Endodermal cell (in vitro differentiated cells): ENCODE results near the gene FYN. TPM values are rescaled to one million over a fixed set of nuclear protein-coding genes. Genes with fewer than 3 reads are reported as not detected.
A peak's percentile ranks its signal among the peaks of the same experiment; 100 is the strongest.

Experiments
- DNase-seq: peaks from one replicate; pipeline ENCODE4 v3.0.0-alpha.2; 2017
- H3K27ac ChIP-seq: 2 replicates; pipeline ENCODE4 v1.5.1; 2013; ENCODE audit warnings: mild to moderate bottlenecking, low read depth, low read length, moderate library complexity
- H3K27me3 ChIP-seq: 2 replicates; pipeline ENCODE4 v1.6.1; 2013; ENCODE audit warnings: mild to moderate bottlenecking, low read length, moderate library complexity; ENCODE audit not compliant: insufficient read depth, control insufficient read depth, poor library complexity, severe bottlenecking
- H3K36me3 ChIP-seq: 2 replicates; pipeline ENCODE4 v1.7.0; 2013; ENCODE audit warnings: mild to moderate bottlenecking, low read length, moderate library complexity; ENCODE audit not compliant: control insufficient read depth, insufficient read depth
- H3K4me1 ChIP-seq: one replicate; pipeline ENCODE4 v1.7.0; 2013; ENCODE audit warnings: low read length; ENCODE audit not compliant: control insufficient read depth, insufficient read depth
- H3K4me3 ChIP-seq: 2 replicates; pipeline ENCODE4 v1.5.1; 2013; ENCODE audit warnings: mild to moderate bottlenecking, low read length, moderate library complexity
- H3K9ac ChIP-seq: 2 replicates; pipeline ENCODE4 v1.6.1; 2013; ENCODE audit warnings: mild to moderate bottlenecking, low read length, moderate library complexity; ENCODE audit not compliant: poor library complexity, severe bottlenecking; ENCODE audit errors: extremely low read depth
- H3K9me3 ChIP-seq: 2 replicates; pipeline ENCODE4 v1.6.1; 2013; ENCODE audit warnings: mild to moderate bottlenecking, low read length, moderate library complexity; ENCODE audit not compliant: control insufficient read depth
- H3K27ac Mint-ChIP-seq: 2 replicates; pipeline ENCODE4 v1.8.0; 2020; ENCODE audit warnings: mixed read lengths
- H3K27me3 Mint-ChIP-seq: 2 replicates; pipeline ENCODE4 v1.8.0; 2021; ENCODE audit warnings: mild to moderate bottlenecking, mixed read lengths; ENCODE audit not compliant: insufficient read depth
- H3K36me3 Mint-ChIP-seq: 2 replicates; pipeline ENCODE4 v1.8.0; 2020; ENCODE audit warnings: low read depth, mixed read lengths
- H3K4me1 Mint-ChIP-seq: 2 replicates; pipeline ENCODE4 v1.8.0; 2020; ENCODE audit warnings: mixed read lengths
- H3K4me3 Mint-ChIP-seq: 2 replicates; pipeline ENCODE4 v1.8.0; 2020; ENCODE audit warnings: mild to moderate bottlenecking, moderate library complexity, mixed read lengths
- H3K9me3 Mint-ChIP-seq: 2 replicates; pipeline ENCODE4 v1.8.0; 2020; ENCODE audit warnings: mild to moderate bottlenecking, mixed read lengths
- WGBS, 2 experiments: methylation state at CpG; one replicate each; pipeline versions ENCODE4 v1.1.5 to v1.1.7; 2013; ENCODE audit warnings: missing lambda C conversion rate in 2 of 2, mixed read lengths in 1 of 2; ENCODE audit not compliant: insufficient coverage in 1 of 2, insufficient read length in 1 of 2; 5-methylcytosine and 5-hydroxymethylcytosine counted together
- total RNA-seq, 2 donors: library from RNA; stranded (reverse); fragmentation: NEBNext Ultra II Directional in 1 of 2; extraction: Animal tissue kit (Norgen Biotek cat#: 25700) in 1 of 2; gene quantifications; 2 replicates in 1 of 2; 3 replicates in 1 of 2; pipeline ENCODE4 v1.2.1, GENCODE V29; 2021
- TF ChIP-seq, protein P1 (sequence below): fragments of 200-600 bp; sonication (generic); conservative IDR thresholded peaks from 2 replicates; pipeline ENCODE4 v1.5.0; 2021; ENCODE audit warnings: antibody characterized with exemption, mild to moderate bottlenecking

Gene FYN
- total RNA-seq, 2 donors from 2014 or later, result 70.0 to 96.4 TPM

DNA sequence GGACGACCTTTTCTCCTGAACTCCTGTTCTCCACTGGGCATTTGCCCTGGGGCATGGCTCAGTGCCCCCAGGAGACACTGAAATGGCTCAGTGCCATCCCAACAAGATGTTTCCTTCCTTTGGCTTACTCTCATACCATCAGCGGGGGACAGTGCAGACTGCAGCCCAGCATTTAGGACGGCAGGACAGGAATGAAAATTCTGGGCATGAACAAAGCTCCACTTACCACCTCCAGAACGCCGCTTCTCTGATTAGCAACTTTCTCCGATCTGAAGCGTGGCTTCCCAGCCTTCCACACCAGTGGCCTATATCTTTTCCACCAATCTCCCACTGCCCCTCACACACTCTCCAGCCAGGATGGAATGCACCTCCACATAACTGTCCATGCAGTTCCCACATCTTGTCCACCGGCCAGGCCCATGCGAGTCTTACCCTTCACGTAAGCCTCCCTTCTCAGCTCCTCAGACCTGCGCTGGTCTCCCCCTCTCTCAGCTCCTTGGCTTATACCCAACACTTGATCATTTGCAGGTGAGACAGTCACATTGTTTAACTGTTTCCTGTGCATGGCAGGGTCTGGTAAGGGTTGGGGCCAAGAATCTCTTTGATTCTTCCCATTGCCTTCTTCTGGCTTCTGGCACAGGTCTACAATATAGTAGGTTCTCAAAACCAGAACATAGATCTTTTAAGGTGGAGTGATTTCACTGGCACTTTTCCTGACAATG is 114.5 kb downstream of the FYN start:
- H3K4me1 ChIP-seq, result no peaks in the 10 kb centered on the region
- DNase-seq, result no peak
- Mint-ChIP-seq H3K4me1 (peaks cover 38% of the 10 kb centered on the region), H3K27me3 (no peaks in the 10 kb centered on the region), H3K27ac (no peak overlapping the region), H3K36me3 (peaks cover 4% of the 10 kb centered on the region), H3K4me3 (no peak overlapping the region), H3K9me3 (no peaks in the 10 kb centered on the region)
- H3K27me3 ChIP-seq, result no peaks in the 10 kb centered on the region
- no peak overlapping the region for H3K4me3 ChIP-seq
- WGBS, 2 experiments, result 95 to 96% methylated on average over 7 to 11 of the region's 11 CpGs
- H3K9me3 ChIP-seq, result no peaks in the 10 kb centered on the region
- no peak overlapping the region for H3K9ac ChIP-seq
- TF ChIP-seq, protein P1, sequence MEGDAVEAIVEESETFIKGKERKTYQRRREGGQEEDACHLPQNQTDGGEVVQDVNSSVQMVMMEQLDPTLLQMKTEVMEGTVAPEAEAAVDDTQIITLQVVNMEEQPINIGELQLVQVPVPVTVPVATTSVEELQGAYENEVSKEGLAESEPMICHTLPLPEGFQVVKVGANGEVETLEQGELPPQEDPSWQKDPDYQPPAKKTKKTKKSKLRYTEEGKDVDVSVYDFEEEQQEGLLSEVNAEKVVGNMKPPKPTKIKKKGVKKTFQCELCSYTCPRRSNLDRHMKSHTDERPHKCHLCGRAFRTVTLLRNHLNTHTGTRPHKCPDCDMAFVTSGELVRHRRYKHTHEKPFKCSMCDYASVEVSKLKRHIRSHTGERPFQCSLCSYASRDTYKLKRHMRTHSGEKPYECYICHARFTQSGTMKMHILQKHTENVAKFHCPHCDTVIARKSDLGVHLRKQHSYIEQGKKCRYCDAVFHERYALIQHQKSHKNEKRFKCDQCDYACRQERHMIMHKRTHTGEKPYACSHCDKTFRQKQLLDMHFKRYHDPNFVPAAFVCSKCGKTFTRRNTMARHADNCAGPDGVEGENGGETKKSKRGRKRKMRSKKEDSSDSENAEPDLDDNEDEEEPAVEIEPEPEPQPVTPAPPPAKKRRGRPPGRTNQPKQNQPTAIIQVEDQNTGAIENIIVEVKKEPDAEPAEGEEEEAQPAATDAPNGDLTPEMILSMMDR, result no peak
- no peak overlapping the region for H3K27ac ChIP-seq
- no peaks in the 10 kb centered on the region for H3K36me3 ChIP-seq

DNA sequence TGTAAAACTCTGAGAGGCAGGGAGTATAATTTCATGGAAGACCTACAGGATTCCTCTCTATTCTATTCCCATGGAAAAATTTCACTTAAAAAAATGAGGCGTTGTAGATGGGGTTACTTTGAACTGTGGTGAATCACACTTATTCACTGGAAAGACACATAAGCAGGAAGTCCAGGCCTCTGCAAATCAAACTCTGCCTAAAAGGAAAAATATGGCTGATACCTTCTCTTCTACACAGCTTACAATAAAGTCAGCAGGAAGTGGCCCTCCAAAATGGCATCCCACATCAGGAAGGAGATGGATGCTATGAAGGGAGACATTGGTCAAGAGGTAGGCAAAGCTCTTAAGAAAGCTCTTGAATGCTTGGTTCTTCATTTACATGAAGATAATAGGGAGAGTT is 115.9 kb downstream of the FYN start:
- Histone ChIP-seq H3K4me3 (no peak overlapping the region), H3K27ac (no peak overlapping the region), H3K36me3 (no peaks in the 10 kb centered on the region), H3K9ac (no peak overlapping the region), H3K9me3 (no peaks in the 10 kb centered on the region), H3K27me3 (no peaks in the 10 kb centered on the region), H3K4me1 (no peaks in the 10 kb centered on the region)
- H3K4me3 Mint-ChIP-seq, result no peak overlapping the region
- peaks cover 26% of the 10 kb centered on the region for H3K4me1 Mint-ChIP-seq
- peaks cover 5% of the 10 kb centered on the region for H3K36me3 Mint-ChIP-seq
- no peaks in the 10 kb centered on the region for H3K27me3 Mint-ChIP-seq
- H3K9me3 Mint-ChIP-seq, result no peaks in the 10 kb centered on the region
- no peak overlapping the region for H3K27ac Mint-ChIP-seq
- TF ChIP-seq, protein P1, result no peak
- DNase-seq, result peak; percentile 20
- WGBS, 2 experiments, result 100% methylated on average over 1 of the region's 1 CpG; no CpG with 5 or more reads in 1 of the 2 experiments

GRCh38 chr6:111754423-111754822 is 118.8 kb downstream of the FYN start:
- TF ChIP-seq, protein P1, result no peak
- Mint-ChIP-seq H3K4me1 (peaks cover 7% of the 10 kb centered on the region), H3K9me3 (no peaks in the 10 kb centered on the region), H3K27me3 (no peaks in the 10 kb centered on the region), H3K4me3 (no peak overlapping the region), H3K36me3 (peaks cover 2% of the 10 kb centered on the region), H3K27ac (no peak overlapping the region)
- no peaks in the 10 kb centered on the region for H3K4me1 ChIP-seq
- peak; percentile 0 for DNase-seq
- no peak overlapping the region for H3K4me3 ChIP-seq
- no peaks in the 10 kb centered on the region for H3K36me3 ChIP-seq
- no peak overlapping the region for H3K9ac ChIP-seq
- H3K9me3 ChIP-seq, result no peaks in the 10 kb centered on the region
- H3K27ac ChIP-seq, result no peak overlapping the region
- no peaks in the 10 kb centered on the region for H3K27me3 ChIP-seq
- WGBS, 2 experiments, result 89 to 94% methylated on average over 2 to 4 of the region's 4 CpGs
